K562 (cell line): ENCODE measurements around the gene FBLN7. TPM values are rescaled to one million over a fixed set of nuclear protein-coding genes. Genes with fewer than 3 reads are reported as not detected.

ENCODE experiments used
- ATAC-seq: fragments of 200-7000 bp; cut with Tn5 transposase; 3 replicates; pipeline ENCODE4 v1.9.1; 2020; ENCODE audit warnings: moderate library complexity
- BruUV-seq: library from RNA; stranded (reverse); fragments of 400-500 nt; replicated peaks from 2 replicates; lab custom pipeline; 2021; lab: Mats Ljungman, UMichigan
- CTCF ChIA-PET: fragments of 300-600 bp; formaldehyde crosslinking; extraction: SDS; loops from one replicate; lab custom pipeline; 2021; ENCODE audit warnings: low intra/inter-chr PET ratio; lab: Yijun Ruan, JAX
- POLR2A ChIA-PET: fragments of 300-600, 350-650 bp; sonication (Branson Sonifier 250); formaldehyde crosslinking; extraction: SDS; loops from one replicate; lab custom pipeline; 2021; ENCODE audit warnings: antibody characterized with exemption, inconsistent platforms; lab: Yijun Ruan, JAX
- DNase-seq, 4 experiments: peaks; one replicate each; pipeline versions ENCODE4 v3.0.0 to v3.0.0-alpha.2; 2011 to 2018; ENCODE audit warnings: low spot score in 3 of 4, mixed read lengths in 3 of 4; ENCODE audit errors: extremely low read depth in 1 of 4
- FAIRE-seq: peaks from 2 replicates; lab custom pipeline; 2011; peaks lifted over from hg19 to GRCh38; lab: Jason Lieb, UNC
- H2AFZ ChIP-seq: 2 replicates; pipeline ENCODE4 v1.6.0; 2011; ENCODE audit warnings: low read depth, low read length, control low read depth, inconsistent platforms
- H3K27ac ChIP-seq: fragments of 200-600 bp; 3 replicates; pipeline ENCODE4 v1.8.0; 2011; ENCODE audit warnings: low read depth, mild to moderate bottlenecking, control low read depth, inconsistent platforms, low read length, moderate library complexity, mixed read lengths; ENCODE audit errors: extremely low read depth
- H3K27me3 ChIP-seq, 2 experiments: fragments of 300-600 bp in 1 of 2; 2 replicates in 1 of 2; 3 replicates in 1 of 2; pipeline versions ENCODE4 v1.6.0 to v1.8.0; 2011; ENCODE audit warnings: inconsistent platforms in 2 of 2, low read length in 2 of 2, mild to moderate bottlenecking in 1 of 2, mixed read lengths in 1 of 2, moderate library complexity in 1 of 2; ENCODE audit not compliant: control insufficient read depth in 2 of 2, insufficient read depth in 2 of 2
- H3K36me3 ChIP-seq: fragments of 300-600 bp; 3 replicates; pipeline ENCODE4 v1.8.0; 2011; ENCODE audit warnings: mild to moderate bottlenecking, low read length, inconsistent platforms; ENCODE audit not compliant: control insufficient read depth, insufficient read depth
- H3K4me1 ChIP-seq, 2 experiments: fragments of 200-600 bp in 1 of 2; replicated peaks in 1 of 2; 2 replicates in 1 of 2; 3 replicates in 1 of 2; pipeline versions ENCODE4 v1.5.1 to v1.8.0; 2011; ENCODE audit warnings: inconsistent platforms in 2 of 2, low read length in 2 of 2, mild to moderate bottlenecking in 1 of 2, mixed read lengths in 1 of 2, moderate library complexity in 1 of 2; ENCODE audit not compliant: control insufficient read depth in 2 of 2, insufficient read depth in 2 of 2
- H3K4me2 ChIP-seq: 2 replicates; pipeline ENCODE4 v1.6.1; 2011; ENCODE audit warnings: low read length, control low read depth, inconsistent platforms, mixed read lengths; ENCODE audit not compliant: insufficient read depth
- H3K4me3 ChIP-seq: fragments of 200-600 bp; sonication (generic), shearing (Covaris generic); 2 replicates; pipeline ENCODE4 v1.5.1; 2016; ENCODE audit warnings: control low read depth, inconsistent platforms
- H3K79me2 ChIP-seq: fragments of 200-600 bp; 3 replicates; pipeline ENCODE4 v1.8.0; 2011; ENCODE audit warnings: low read length, inconsistent platforms; ENCODE audit not compliant: control insufficient read depth, insufficient read depth
- H3K9ac ChIP-seq, 2 experiments: 2 replicates each; pipeline versions ENCODE4 v1.6.0 to v1.6.1; 2011; ENCODE audit warnings: low read depth in 2 of 2, low read length in 2 of 2, control low read depth in 1 of 2, inconsistent platforms in 1 of 2, mild to moderate bottlenecking in 1 of 2, mixed read lengths in 1 of 2; ENCODE audit not compliant: insufficient read depth in 1 of 2
- H3K9me1 ChIP-seq: one replicate; pipeline ENCODE4 v1.6.0; 2011; ENCODE audit warnings: inconsistent platforms, mild to moderate bottlenecking, low read length, moderate library complexity; ENCODE audit not compliant: control insufficient read depth, insufficient read depth
- H3K9me3 ChIP-seq: replicated peaks from 2 replicates; pipeline ENCODE4 v1.5.1; 2011; ENCODE audit warnings: low read depth, low read length, inconsistent platforms; ENCODE audit not compliant: control insufficient read depth, insufficient read depth
- H4K20me1 ChIP-seq: replicated peaks from 2 replicates; pipeline ENCODE4 v1.6.1; 2011; ENCODE audit warnings: low read length, inconsistent platforms, mixed read lengths; ENCODE audit not compliant: control insufficient read depth, insufficient read depth
- CBX3 ChIP-seq, 2 experiments: IDR thresholded peaks; 1 replicate in 1 of 2; 2 replicates in 1 of 2; pipeline ENCODE4 v1.6.1; 2012; ENCODE audit warnings: inconsistent platforms in 2 of 2, low read length in 2 of 2, borderline replicate concordance in 1 of 2, control low read depth in 1 of 2
- ETV5 ChIP-seq: sonication (generic); formaldehyde crosslinking; IDR thresholded peaks from 2 replicates; pipeline ENCODE4 v1.4.0; 2020; ENCODE audit warnings: low read depth, mild to moderate bottlenecking, missing genetic modification reagents
- RAD21 ChIP-seq, 2 experiments: fragments of 250-450 bp in 1 of 2; fragments of 450-650 bp in 1 of 2; sonication (Bioruptor Pico) in 1 of 2; formaldehyde crosslinking in 1 of 2; IDR thresholded peaks in 1 of 2; conservative IDR thresholded peaks in 1 of 2; 2 replicates each; pipeline versions ENCODE4 v1.4.0 to v1.8.0; 2020 to 2022; ENCODE audit warnings: mild to moderate bottlenecking in 2 of 2, moderate library complexity in 1 of 2
- RBM22 ChIP-seq: fragments of 200-400 bp; formaldehyde crosslinking; IDR thresholded peaks from 2 replicates; pipeline ENCODE4 v1.6.1; 2018; ENCODE audit warnings: low read length, low read depth; ENCODE audit not compliant: poor library complexity, severe bottlenecking
- ZNF174 ChIP-seq: fragments of 250-450 bp; sonication (Bioruptor Pico); IDR thresholded peaks from 2 replicates; pipeline ENCODE4 v1.4.0; 2020; ENCODE audit warnings: mild to moderate bottlenecking
- WGBS: fragments of 100-300 bp; shearing (Covaris generic); methylation state at CpG from one replicate; pipeline ENCODE4 v1.1.6; 2016; ENCODE audit warnings: low coverage, mixed read lengths; ENCODE audit not compliant: insufficient coverage; ENCODE audit errors: missing lambda C conversion rate; 5-methylcytosine and 5-hydroxymethylcytosine counted together
- in situ Hi-C: fragments of 300-500 bp; cut with MboI; formaldehyde crosslinking; loops from 4 replicates; pipeline ENCODE4 v1.15.0; 2018; ENCODE audit warnings: inconsistent platforms, mixed read lengths
- intact Hi-C: fragments of 100-400 bp; cut with micrococcal nuclease; formaldehyde crosslinking; loops from 2 replicates; pipeline ENCODE4 v1.14.2; 2022
- polyA plus RNA-seq, 8 experiments: library from polyadenylated mRNA; depleted of rRNA in 4 of 8; stranded (reverse) in 5 of 8; unstranded in 3 of 8; fragments of >200 nt; fragmentation: Nextera tagmentation in 2 of 8; fragmentation: Illumina TruSeq in 1 of 8; extraction: Ambion mirVana in 2 of 8; extraction: Trizol in 1 of 8; gene quantifications; 2 replicates each; pipeline versions ENCODE4 v1.2.1 to v1.2.3, GENCODE V29; 2011 to 2014; ENCODE audit warnings: inconsistent platforms in 1 of 8, missing spikeins in 1 of 8
- total RNA-seq, 7 experiments: library from RNA; depleted of rRNA in 6 of 7; stranded (reverse); fragments of >200 nt in 6 of 7; fragmentation: Illumina TruSeq in 2 of 7; extraction: Trizol in 2 of 7; gene quantifications; 2 replicates each; pipeline versions ENCODE4 v1.2.1 to v1.2.3, GENCODE V29; 2011 to 2021; ENCODE audit warnings: low replicate concordance in 1 of 7
- TF ChIP-seq, protein P1 (sequence below): sonication (generic); formaldehyde crosslinking; IDR thresholded peaks from 2 replicates; pipeline ENCODE4 v1.8.0; 2022; ENCODE audit warnings: missing genetic modification reagents, mild to moderate bottlenecking, borderline replicate concordance

The FBLN7 gene
- total and polyA plus RNA-seq, 9 of the 15 experiments (the other 6 are each of a cell fraction or from before 2014, with no cell fraction given) = 0.13 TPM; not detected in 8

GRCh38 chr2:112153501-112153900 lies 15.3 kb downstream of the FBLN7 start:
- H3K4me3 ChIP-seq = no peak overlapping the region
- H3K27ac ChIP-seq = no peak overlapping the region
- intact Hi-C loops = no loop called here
- H2AFZ ChIP-seq = no peak overlapping the region
- WGBS = 45% methylated on average over 10 of the region's 10 CpGs
- in situ Hi-C loops = no loop called here
- H3K9me3 ChIP-seq = no peaks in the 10 kb centered on the region
- ATAC-seq (no peak), DNase-seq (no peak), FAIRE-seq (no peak)
- POLR2A ChIA-PET = interaction anchor here (0.7 to 1.3 kb wide), 3 partner anchors 9 to 33 kb away, joined by 3 read pairs; no protein-coding TSS in a partner anchor
- H3K4me2 ChIP-seq = no peak overlapping the region
- no peak overlapping the region for H3K9ac ChIP-seq
- H3K27me3 ChIP-seq = peaks cover 18 to 71% of the 10 kb centered on the region in 2 experiments; a peak in 4 of 5 replicates
- no TSS peak for BruUV-seq
- CTCF ChIA-PET = no interaction called here
- peaks cover 0 to 14% of the 10 kb centered on the region in 2 experiments; a peak in 3 of 5 replicates for H3K4me1 ChIP-seq
- no peak for TF ChIP-seq CBX3 (IDR thresholded peaks at IDR 0.05; ENCODE audit: borderline replicate concordance in 1 of 2, low read length in 2 of 2)
- TF ChIP-seq, protein P1, sequence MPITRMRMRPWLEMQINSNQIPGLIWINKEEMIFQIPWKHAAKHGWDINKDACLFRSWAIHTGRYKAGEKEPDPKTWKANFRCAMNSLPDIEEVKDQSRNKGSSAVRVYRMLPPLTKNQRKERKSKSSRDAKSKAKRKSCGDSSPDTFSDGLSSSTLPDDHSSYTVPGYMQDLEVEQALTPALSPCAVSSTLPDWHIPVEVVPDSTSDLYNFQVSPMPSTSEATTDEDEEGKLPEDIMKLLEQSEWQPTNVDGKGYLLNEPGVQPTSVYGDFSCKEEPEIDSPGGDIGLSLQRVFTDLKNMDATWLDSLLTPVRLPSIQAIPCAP (CRISPR knock-in tag) = no peak
- no peak for TF ChIP-seq RAD21 (CRISPR knock-in tag; conservative IDR thresholded peaks at IDR 0.05 in 1 of 2, IDR thresholded peaks at IDR 0.05 in 1 of 2)
- no peak for TF ChIP-seq ETV5
- TF ChIP-seq ZNF174 = no peak
- TF ChIP-seq RBM22 = no peak
- H3K9me1 ChIP-seq = no peaks in the 10 kb centered on the region
- H4K20me1 ChIP-seq = no peaks in the 10 kb centered on the region
- H3K79me2 ChIP-seq = no peaks in the 10 kb centered on the region
- no peaks in the 10 kb centered on the region for H3K36me3 ChIP-seq
